GM19438 (cell line): ENCODE data around the gene MAP2K3.

Experiments
- ATAC-seq: cut with Tn5 transposase; IDR thresholded peaks from one replicate; pipeline ENCODE4 v1.9.1; 2021; ENCODE audit warnings: low read depth; ENCODE audit not compliant: unreplicated experiment

MAP2K3 gene

GRCh38 chr17:21282231-21282630 lies 2.3 kb upstream of the MAP2K3 start:
- no peak for ATAC-seq

GRCh38 chr17:21282850-21283249 lies 1.7 kb upstream of the MAP2K3 start:
- no peak for ATAC-seq

GRCh38 chr17:21283482-21284318 lies 811 bp upstream of the MAP2K3 start:
- ATAC-seq: peak; percentile 0

- no peak for ATAC-seq
These were observed 904 bp downstream of the MAP2K3 start for GRCh38 chr17:21285164-21286065.

GRCh38 chr17:21286066-21286770 lies 1.7 kb downstream of the MAP2K3 start:
- no peak for ATAC-seq

- ATAC-seq: no peak
These were observed 2.6 kb downstream of the MAP2K3 start for GRCh38 chr17:21286909-21287702.

GRCh38 chr17:21287703-21288449 lies 3.4 kb downstream of the MAP2K3 start:
- ATAC-seq: no peak

- no peak for ATAC-seq
These were observed 4.1 kb downstream of the MAP2K3 start for GRCh38 chr17:21288571-21289017.

- ATAC-seq: no peak
These were observed 4.8 kb downstream of the MAP2K3 start for GRCh38 chr17:21289175-21289901.

GRCh38 chr17:21289902-21290571 lies 5.5 kb downstream of the MAP2K3 start:
- no peak for ATAC-seq

GRCh38 chr17:21291357-21291756 lies 6.8 kb downstream of the MAP2K3 start:
- ATAC-seq: no peak

- no peak for ATAC-seq
These were observed 7.4 kb downstream of the MAP2K3 start for GRCh38 chr17:21291862-21292261.

- ATAC-seq: no peak
These were observed 8.6 kb downstream of the MAP2K3 start for GRCh38 chr17:21292867-21293830.

- no peak for ATAC-seq
These were observed 9.3 kb downstream of the MAP2K3 start for GRCh38 chr17:21293831-21294210.

- no peak for ATAC-seq
These were observed 10.0 kb downstream of the MAP2K3 start for GRCh38 chr17:21294321-21295035.
